HG02588 (cell line): ENCODE measurements around the gene SLC7A5.
A peak's percentile ranks its signal among the peaks of the same experiment; 100 is the strongest.
"Not testable (repeated sequence)": the region's sequence is repeated elsewhere in the genome, so short reads cannot be mapped to it uniquely, and the experiment has no call there.

Experiments used
- ATAC-seq: cut with Tn5 transposase; IDR thresholded peaks from one replicate; pipeline ENCODE4 v1.9.1; 2021; ENCODE audit warnings: mild to moderate bottlenecking, moderate library complexity; ENCODE audit not compliant: unreplicated experiment

SLC7A5 gene

DNA sequence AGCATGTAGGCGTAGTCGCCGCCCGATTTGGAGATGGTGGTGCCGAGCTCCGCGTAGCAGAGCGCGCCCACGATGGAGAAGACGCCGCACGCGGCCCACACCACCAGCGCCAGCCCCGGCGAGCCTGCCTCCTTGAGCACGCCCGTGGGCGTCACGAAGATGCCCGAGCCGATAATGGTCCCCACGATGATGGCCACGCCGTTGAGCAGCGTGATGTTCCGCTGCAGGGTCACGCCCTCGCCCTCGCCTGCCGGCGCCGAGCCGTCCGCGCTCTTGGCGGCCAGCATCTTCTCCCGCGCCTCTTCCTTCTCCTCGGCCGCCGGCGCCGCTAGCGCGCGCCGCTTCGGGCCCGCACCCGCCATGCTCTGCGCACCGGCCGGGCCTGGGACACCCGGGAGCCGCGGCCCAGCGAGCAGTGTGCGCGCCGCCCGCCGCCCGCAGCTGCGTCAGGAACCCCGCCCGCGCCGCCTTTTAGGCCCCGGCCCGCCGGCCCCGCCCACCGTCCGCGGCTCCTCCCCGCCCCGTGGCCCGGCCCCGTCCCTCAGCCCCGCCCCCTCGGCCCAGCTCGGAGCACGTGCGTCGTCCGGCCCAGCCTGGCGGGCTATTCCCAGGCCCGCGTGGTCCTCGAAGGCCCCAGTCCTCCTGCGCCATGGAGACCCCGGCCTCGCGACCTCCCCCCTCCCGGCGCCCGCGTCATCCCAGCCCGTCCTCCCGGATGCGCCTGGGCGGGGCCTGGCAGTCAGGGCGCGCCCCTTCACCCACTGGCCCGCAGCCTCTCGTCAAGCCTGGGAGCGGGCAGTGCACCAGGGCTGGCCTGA lies at the start of gene SLC7A5:
TSS of gene SLC7A5 (minus strand) at position 447 of the 818 bp plus-strand sequence. CDS start at position 362, 85 bp downstream.
- peak; percentile 61 for ATAC-seq

DNA sequence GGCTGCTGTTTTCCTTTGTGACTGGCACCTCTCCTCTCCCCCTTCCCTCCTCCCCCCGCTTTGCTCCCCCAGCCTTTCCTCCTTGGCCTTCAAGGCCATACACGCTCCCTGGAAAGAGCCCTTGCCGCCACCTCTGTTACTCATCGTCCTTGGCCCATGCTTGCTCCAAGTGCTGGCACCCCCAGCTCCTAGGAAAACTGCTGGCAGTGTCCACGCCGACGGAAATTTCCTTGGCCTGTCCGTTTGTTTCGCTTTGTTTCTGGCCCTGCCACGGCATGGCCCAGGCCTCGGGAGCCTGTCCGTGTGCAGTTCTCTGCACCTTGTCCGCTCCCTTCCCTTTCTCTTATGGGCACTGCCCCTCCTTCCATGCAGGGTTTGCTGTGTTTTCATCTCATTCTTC lies 49.0 kb upstream of the SLC7A5 start:
- ATAC-seq: no peak

- ATAC-seq: no peak
Measured at GRCh38 chr16:87917503-87917902, 48.2 kb upstream of the SLC7A5 start.

- ATAC-seq: no peak
Measured at GRCh38 chr16:87914812-87915211, 45.5 kb upstream of the SLC7A5 start.

- not testable (repeated sequence) for ATAC-seq
Measured at GRCh38 chr16:87914021-87914725, 44.9 kb upstream of the SLC7A5 start.

DNA sequence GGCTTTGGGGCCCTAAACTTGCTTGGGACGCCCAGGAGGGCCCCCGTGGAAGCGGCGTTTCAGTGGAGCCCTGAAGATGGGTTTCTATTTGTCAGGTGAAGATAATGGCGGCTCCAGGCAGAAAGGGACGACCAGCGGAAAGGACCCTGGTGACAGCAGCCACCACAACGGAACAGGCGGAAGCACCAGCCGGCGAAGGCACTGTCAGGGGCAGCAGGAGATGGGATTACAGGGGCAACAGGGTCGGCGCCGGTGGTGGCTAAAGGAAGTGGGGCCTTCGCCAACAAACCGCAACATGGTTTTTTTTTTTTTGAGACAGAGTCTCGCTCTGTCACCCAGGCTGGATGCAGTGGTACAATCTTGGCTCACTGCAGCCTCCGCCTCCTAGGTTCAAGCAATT lies 43.4 kb upstream of the SLC7A5 start:
- not testable (repeated sequence) for ATAC-seq

- not testable (repeated sequence) for ATAC-seq
Measured at GRCh38 chr16:87911106-87911763, 41.9 kb upstream of the SLC7A5 start.

- ATAC-seq: peak; percentile 68
Measured at GRCh38 chr16:87909203-87909935, 40.1 kb upstream of the SLC7A5 start.

- ATAC-seq: not testable (repeated sequence)
Measured at GRCh38 chr16:87908101-87908500, 38.8 kb upstream of the SLC7A5 start.

GRCh38 chr16:87905521-87905920 lies 36.2 kb upstream of the SLC7A5 start:
- not testable (repeated sequence) for ATAC-seq

DNA sequence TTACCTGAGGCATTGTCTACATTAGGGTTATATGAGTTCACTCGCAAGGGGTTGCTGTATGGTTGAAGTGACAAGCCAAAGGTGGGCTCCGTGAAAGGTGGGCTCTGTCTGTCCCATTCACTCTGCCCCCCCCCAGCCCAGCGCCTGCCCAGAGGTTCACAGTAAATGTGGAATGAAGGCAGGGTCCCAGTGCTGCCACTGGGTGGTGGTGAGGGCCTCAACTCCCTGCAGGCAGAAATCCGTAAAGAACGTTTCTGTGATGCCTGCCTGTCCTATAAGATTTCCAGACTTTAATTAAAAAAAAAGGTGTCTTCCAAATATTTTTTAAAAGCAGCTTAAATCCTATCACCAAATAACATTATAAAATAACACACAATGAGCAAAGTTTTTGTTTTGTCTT lies 35.7 kb upstream of the SLC7A5 start:
- ATAC-seq: not testable (repeated sequence)

DNA sequence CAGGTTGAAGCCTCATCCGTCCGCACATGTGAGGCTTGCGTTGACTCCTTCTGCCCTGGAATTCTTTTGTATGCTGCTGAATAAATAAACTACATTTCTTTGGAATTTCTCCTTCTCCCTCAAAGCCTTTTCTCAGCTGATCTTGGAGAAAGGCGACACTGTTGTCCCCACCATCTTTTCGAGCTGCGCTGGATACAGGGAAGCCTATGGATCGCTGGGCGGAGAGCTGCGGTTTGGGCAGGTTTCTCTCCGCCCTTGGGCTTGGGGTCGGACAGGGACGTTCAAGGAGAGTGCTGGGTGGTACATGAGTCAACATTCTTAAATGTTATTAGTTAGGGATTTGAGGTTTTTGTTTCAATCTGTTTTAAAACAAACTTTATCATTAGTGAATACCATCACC lies 31.2 kb upstream of the SLC7A5 start:
- not testable (repeated sequence) for ATAC-seq

DNA sequence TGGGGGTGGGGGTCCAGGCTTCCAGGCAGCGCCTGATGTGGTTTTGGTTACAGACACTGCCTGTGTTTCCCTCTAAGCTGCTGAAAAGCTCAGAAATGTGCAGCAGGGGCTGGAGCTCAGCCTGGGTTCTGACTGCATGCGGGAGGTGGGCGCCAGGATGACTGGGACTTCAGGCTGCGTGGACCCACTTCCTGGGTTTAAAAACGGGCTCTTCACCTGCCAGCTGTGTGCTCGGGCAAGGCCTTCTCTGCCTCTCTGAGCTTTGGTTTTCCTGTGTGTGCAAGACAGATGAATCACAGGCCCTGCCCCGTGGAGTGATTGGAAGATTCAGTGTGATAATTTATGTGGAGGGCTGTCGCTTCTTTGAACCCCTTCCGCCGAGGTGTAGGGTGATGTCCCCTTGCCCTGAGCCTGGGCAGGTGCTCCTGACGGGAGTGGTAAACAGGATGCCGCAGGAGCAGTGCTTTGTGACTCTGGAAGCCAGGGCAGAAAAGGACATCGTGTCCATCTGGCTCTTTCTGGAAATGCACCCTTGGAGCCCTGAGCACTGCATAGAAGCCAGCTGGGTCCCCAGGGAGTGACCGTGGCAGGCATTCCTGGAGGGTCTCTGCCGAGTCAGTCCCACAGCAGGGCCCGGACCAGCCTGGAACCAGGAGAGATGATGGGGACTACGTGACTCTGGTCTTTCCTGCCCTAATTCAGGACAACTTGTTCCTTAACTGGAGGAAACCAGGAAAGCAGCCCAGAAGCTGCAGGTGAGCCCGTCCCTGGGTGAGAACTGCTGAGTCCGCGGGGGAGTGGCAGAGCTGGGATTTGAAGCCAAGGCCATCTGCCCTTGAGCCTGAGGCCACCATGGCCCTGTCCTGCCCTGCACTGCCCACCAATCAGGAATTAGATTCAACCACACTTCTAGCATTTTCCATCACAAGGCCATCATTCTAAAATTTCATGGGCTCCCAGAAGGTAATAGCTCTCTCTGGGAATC lies 28.5 kb upstream of the SLC7A5 start:
- ATAC-seq: no peak

DNA sequence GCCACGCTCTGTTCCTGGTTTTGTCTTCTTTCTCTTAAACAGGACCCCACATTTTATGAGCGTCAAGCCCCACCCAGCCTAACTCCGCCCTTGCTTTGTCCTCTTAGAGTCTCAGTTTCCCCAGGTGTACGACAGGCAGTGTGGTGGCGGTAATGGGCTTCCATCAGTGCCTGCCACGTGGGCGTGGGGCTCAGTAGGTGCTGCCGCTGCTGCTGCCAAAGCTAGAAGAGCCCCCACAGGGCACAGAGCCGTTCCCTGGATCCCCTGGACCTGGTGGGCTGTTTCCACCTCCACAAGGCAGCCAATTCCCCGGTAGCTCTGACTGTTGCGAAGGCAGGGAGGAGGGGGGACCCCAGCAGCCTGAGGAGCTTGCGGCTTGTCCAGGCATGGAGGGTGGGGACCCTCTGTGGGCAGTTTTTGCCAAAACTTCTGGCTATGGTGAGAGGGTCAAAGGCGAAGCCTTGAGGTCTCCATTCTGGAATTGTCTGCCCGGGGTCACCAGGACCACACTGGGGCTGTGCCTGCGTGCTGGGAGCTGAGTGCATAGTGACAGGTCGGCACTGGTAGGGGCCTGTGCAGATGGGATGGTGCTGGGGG lies 27.7 kb upstream of the SLC7A5 start:
- not testable (repeated sequence) for ATAC-seq

DNA sequence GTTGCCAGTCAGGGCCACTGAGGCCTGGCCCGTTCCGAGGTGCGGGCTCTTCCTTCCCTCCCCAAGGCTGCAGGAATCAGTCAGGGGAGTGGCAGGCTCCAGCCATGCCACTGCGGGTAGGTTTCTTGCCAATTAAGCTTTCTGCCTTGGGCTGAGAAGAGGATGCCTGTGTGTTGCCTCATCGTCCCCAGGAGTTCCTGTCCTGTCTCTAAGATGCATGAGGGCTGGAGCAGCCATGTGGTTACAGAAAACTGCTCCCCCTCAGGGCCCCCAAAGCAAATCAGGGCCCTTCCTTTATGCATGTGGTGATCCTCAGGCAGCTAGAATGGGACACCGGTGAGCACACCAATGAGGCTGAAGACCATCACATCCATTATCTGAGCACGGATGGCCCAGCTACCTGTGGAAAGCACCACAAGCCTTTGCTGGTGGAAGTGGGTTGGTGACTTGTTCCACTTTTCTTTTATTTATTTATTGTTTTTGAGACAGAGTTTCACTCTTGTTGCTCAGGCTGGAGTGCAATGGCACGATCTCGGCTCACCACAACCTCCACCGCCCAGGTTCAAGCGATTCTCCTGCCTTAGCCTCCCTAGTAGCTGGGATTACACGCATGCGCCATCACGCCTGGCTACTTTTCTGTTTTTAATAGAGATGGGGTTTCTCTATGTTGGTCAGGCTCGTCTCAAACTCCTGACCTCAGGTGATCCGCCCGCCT lies 27.0 kb upstream of the SLC7A5 start:
- ATAC-seq: not testable (repeated sequence)

- no peak for ATAC-seq
Measured at GRCh38 chr16:87895641-87896141, 26.4 kb upstream of the SLC7A5 start.

DNA sequence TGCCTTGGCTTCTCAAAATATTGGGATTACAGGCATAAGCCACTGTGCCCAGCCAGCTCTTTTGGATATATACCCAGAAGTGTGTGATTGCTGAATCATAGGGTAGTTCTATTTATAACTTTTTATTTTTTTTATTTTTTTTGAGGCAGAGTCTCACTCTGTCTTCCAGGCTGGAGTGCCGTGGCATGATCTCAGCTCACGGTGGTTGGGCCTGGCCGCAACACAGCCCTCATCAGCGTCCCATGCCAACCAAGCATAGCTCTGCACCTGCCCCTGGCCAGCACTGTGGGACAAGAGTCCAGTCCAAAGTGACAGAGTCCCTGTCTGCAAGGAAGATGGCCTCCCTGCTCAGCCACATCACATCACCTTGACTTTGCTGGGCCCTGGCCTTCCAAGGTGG lies 24.7 kb upstream of the SLC7A5 start:
- not testable (repeated sequence) for ATAC-seq

DNA sequence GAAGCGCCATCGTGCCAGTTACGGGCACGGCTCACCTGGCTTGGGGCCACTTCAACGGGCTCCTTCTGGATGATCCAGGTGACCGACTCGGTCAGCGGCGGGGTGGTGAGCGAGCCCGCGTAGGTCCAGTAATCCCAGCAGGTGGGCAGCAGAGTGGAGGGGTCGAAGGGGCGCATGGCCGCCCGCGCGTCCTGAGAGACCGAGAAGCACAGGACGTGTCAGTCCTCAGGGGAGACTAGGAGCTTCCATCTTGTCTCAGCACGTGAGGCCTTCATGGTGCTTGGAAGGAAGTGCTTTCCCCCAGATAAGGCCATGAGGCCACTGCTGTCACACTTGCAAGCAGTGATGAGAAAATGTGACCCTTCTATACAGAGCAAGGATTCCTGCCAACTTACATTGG lies 22.5 kb upstream of the SLC7A5 start:
- no peak for ATAC-seq
